ENCODE measurements around the gene HCRTR2.
A peak's percentile ranks its signal among the peaks of the same experiment; 100 is the strongest.
"Not testable (repeated sequence)": the region's sequence is repeated elsewhere in the genome, so short reads cannot be mapped to it uniquely, and the experiment has no call there.

The HCRTR2 gene

DNA sequence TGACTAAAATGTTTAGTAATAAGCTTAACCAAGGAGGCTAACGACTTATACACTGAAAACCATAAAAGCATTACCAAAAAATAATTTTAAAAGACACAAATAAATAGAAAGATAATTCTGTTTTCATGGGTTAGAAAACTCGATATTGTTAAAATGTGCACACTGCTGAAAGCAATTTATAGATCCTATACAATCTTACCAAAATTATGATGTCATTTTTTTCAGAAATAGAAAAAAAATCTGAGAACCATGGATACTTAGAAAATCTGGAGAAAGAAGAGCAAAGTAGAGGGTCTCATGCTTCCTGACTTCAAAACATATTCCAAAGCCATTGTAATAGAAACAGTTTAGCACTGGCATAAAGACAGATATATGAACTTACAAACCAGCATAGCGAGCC lies 46.6 kb downstream of the HCRTR2 start:
- no peak for DNase-seq

- DNase-seq, result no peak
These were observed 53.5 kb downstream of the HCRTR2 start for GRCh38 chr6:55227862-55228261.

DNA sequence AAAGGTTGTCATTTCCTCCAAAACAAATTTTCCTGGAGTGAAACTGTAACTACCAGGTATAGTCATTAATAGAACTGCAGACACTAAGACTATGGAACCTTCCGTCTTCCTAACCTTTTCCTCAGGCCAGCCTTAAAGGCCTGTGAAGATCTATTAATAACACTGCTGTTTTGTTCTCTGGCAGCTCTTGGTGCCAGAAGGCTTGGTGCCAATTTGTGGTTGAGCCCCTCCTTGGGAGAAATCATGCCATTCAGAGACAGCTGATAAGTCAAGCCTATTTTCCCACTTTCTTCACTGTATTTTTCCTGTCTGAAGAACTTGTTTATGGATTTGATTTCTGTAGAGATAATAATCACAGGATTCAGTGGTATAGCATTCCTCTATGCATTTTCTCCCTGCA lies 64.8 kb downstream of the HCRTR2 start:
- no peak for DNase-seq

DNA sequence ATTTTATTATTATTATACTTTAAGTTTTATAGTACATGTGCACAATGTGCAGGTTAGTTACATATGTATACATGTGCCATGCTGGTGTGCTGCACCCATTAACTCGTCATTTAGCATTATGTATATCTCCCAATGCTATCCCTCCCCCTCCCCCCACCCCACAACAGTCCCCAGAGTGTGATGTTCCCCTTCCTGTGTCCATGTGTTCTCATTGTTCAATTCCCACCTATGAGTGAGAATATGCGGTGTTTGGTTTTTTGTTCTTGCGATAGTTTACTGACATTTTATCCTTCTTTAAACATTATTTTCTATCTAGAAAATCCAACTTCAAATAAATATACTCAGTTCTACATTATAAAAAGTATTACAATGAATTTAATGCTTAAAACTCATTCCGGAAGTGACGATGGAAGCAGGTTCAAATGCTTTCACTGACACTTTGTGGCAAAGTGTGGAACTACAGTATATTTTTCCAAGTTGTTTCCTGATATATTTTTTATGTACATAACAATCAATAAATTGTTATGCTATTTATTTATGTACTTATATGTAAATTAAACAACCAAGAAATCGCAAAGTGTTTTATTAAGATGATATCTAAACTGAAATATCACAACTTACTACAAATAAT lies 66.8 kb downstream of the HCRTR2 start:
- DNase-seq, result not testable (repeated sequence)

DNA sequence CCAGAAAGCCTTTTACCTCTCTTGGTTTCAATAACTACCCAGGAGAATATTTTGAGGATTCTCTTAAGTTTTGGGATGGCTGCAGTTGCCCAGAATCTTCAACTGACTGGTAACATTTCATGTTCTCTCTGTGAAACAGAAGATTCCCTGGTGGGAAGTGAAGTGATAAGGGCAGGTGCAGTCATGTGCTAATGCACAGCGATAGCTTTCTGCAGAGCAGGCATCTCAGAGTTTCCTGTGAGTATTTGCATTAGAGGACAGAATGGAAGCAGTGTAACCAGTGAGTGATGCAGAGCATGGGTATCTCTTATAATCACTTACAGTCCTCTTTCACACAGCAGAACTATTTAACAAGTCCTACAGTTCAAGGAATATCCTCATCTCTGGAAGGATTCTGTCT lies 76.1 kb downstream of the HCRTR2 start:
- DNase-seq, result no peak

GRCh38 chr6:55255113-55255512 lies 80.8 kb downstream of the HCRTR2 start:
- DNase-seq, result peak in 1 of 2 experiments; percentile 6

GRCh38 chr6:55260181-55260580 lies 85.9 kb downstream of the HCRTR2 start:
- DNase-seq, result no peak

GRCh38 chr6:55265409-55266114 lies 91.2 kb downstream of the HCRTR2 start:
- DNase-seq, result no peak

GRCh38 chr6:55266896-55267295 lies 92.6 kb downstream of the HCRTR2 start:
- DNase-seq, result no peak

- DNase-seq, result peak; percentile 59 to 62
These were observed 102.6 kb downstream of the HCRTR2 start for GRCh38 chr6:55276745-55277530.

DNA sequence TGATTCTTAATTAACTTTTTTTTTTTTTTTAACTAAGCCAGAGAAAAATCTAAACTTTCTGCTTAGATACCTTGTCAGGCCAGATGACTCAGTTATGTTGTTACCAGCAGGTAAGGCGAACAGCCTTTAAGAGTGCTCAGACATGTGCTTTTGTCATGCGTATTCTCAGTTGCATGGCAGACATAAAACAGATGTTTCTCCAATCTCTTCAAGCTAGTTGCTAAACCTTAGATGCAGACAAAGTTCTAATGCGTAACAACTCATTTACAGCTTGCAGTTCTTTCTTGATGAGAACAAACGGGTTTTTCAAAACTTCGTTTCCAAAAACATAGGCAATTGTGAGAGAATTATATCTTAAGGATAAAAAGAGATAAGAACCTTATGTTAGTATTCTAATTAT lies 103.3 kb downstream of the HCRTR2 start:
- no peak for DNase-seq

DNA sequence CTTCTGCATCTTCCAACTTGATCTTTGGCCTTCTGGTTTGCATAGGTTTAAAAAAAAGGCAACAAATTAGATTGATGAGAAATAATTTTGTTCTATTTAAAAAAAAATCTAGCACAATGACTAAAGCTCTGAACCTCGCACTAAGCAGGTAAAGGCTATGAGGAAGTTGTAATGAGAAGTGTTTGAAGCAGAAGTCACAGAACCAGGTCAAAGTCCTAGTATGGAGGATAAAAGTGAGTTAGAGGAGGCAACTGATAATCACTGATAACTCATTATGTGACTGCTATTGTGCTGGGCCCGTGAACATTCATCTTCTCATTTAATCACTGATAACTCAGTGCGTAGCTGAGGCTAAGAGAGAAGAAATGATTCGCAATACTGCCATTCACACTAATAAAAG lies 106.9 kb downstream of the HCRTR2 start:
- DNase-seq, result no peak

DNA sequence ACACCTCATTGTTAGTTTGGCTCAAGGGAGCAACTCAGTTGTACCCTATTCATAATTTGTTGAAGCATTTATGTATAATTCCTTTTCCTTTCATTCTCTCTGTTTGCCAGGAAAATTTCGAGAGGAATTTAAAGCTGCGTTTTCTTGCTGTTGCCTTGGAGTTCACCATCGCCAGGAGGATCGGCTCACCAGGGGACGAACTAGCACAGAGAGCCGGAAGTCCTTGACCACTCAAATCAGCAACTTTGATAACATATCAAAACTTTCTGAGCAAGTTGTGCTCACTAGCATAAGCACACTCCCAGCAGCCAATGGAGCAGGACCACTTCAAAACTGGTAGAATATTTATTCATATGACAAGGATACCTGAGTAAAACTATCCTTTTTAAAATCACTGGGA lies 107.8 kb downstream of the HCRTR2 start:
- no peak for DNase-seq

DNA sequence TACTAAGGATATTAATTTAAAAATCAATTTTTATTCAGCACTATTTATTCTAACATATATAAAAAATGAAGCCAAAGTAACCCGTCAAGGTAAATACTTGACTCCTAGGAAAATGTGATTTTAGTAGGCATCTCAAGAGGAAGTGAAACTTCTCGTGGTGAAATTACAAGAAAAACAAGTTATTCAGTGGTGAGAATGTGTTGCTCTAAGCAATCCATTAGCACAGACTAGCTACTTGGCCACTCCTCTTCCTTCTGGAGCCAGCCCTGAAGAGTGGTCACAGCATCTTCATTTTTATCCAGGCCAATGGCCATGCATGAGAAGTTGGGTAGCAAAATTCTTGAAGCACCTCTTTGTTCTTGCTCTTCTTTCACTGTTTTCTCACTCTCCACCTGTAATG lies 112.5 kb downstream of the HCRTR2 start:
- no peak for DNase-seq

GRCh38 chr6:55290736-55291135 lies 116.4 kb downstream of the HCRTR2 start:
- no peak for DNase-seq

GRCh38 chr6:55293116-55293515 lies 118.8 kb downstream of the HCRTR2 start:
- peak in 1 of 2 experiments; percentile 5 for DNase-seq

GRCh38 chr6:55297214-55297613 lies 122.9 kb downstream of the HCRTR2 start:
- not testable (repeated sequence) for DNase-seq

DNA sequence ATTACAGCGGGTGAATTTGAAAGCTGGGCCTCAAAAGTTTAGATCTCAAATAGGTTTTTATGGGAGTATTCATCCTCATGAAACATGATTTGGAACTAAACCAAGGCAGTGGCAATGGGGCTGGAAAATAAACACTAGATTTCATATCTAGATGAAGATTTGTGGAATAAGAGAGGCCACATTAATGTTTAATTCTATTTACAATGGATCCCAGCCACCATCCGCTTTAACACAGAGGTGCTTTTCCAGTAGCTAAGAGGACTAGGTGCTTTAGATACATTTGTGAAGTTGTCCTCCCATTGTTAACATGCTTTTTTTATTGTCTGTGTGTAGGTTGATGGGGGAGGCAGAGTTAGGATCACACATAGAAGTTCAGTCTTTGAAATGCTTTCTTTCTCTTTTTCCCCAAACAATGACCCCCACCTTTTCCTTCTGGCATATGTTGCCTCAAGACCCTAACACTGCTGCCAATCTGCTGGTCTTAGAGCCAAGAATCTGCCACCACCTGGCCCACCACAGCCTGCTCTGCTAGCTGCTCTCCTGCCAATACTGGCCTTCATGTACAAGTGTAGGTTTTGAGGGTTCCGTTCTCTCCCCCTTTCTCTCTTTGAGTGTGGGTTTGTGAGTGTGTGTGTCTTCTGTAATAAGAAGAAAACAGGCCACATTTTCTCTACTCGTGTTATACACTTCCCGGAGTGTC lies 125.1 kb downstream of the HCRTR2 start:
- DNase-seq, result no peak

DNA sequence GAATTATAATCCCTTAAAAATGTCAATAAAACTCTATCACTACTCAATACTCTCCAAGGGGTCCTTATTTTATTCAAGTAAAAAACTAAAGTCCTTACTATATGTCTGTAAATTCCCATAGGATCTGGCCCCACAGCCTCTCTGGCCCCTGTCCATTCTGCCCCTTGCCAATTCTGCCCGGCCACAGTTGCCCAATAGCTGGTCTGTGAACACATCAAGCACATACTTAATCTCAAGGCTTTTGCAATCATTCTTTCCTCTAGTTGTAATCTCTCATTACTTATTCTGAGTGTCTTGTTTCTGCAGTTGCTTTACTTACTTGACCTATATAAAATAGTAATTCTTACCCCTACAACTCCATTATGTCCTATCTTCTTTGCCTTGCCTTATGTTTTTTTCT lies 130.4 kb downstream of the HCRTR2 start:
- no peak for DNase-seq

DNA sequence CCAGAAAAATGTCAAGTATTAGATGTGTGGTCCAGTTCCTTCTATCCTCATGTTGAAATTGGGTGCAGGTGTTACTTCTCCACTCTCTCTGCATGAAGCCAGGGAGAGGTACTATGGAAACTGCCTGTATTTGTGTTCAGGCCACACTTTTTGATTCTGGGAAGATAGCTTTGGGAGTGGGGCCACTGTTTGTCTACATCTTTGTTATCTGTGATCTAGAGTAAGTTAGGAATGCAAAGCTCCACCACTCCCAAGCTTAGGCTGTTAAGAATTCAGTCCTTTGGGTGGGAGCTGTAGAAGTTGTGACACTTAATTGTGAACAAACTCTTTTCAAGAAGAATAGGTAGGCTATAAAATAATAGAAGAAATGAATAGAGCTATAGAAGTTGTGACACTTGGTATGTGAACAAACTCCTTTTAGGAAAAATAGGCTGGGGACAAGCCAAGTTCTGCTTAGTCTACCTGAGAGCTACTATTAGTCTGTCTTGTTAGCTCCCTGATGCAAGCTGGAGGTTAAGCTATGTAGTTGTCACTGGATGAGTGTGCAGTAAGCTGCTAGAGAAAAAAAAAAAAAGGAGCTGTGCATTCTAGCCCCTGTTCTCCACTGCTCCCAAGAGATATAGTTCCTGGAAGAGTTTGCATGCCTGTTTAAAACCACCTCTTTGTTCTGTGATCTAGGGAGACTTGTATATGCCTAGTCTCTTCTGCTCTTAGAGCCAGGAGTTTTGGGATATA lies 145.8 kb downstream of the HCRTR2 start:
- DNase-seq, result no peak

DNA sequence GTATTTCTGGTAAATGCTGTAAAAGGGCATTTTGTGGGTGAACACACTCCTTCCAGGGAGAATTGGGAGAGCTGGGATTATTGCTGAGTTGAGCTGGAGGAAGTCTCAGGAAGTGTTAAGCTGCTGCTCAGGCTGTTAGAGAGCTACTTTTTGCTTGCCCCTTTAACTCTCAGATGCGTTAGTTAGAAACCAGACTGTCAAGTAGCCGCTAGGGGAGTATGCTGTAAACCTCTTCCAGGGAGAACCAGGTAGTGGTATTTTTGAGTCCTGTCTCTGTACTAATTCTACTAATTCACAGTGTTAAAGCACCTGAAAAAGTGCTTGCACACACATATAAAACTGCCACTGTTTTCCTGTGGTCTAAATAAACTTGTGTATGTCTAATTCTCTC lies 146.4 kb downstream of the HCRTR2 start:
- DNase-seq, result no peak

DNA sequence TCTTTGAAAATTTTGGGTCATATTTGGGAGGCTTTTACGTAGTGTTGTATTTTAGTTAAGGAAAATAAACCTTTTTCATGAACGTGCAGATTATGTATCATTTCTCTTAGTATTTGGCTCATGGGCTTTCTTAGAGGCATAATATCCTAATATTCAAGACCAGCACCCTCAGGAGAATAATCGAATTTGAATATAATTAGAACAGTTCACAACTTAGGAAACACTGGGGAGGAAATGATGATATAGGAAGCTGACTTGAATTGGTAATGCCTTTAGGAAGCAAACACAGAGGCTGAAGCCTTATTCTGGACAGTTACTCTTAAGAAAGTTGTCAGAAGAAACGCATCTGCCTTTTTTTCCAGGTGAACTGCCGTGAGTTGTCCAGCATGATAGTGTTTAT lies 152.9 kb downstream of the HCRTR2 start, which contains the start of gene GFRAL:
Gene GFRAL (plus strand): TSS at position 301 of the 400 bp plus-strand sequence. CDS start 86 bp downstream, at position 387.
- no peak for DNase-seq
